ENCODE measurements around the gene UBXN4.
"Not testable (repeated sequence)": the region's sequence is repeated elsewhere in the genome, so short reads cannot be mapped to it uniquely, and the experiment has no call there.

The UBXN4 gene

DNA sequence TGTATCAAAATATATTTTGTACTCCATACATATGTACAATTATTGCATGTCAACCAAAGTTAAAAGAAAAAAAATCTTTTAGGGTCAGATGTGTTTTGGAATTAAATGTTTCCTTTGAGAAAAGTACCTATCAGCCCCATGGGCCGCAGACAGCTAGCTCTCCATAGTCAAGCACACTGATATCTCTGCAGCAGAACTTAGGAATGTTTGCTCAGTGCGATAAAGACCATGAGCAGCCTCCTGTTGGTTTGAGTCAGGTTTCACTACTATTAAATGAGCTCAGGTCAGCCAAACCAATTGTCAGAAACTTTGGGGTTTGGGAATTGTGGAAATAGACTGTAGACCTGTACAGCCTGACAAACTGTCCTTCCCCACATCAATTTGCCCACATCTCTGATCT lies 61.6 kb downstream of the UBXN4 start:
- ATAC-seq (no peak), DNase-seq (no peak)
- no peak overlapping the region for H3K27ac Mint-ChIP-seq

DNA sequence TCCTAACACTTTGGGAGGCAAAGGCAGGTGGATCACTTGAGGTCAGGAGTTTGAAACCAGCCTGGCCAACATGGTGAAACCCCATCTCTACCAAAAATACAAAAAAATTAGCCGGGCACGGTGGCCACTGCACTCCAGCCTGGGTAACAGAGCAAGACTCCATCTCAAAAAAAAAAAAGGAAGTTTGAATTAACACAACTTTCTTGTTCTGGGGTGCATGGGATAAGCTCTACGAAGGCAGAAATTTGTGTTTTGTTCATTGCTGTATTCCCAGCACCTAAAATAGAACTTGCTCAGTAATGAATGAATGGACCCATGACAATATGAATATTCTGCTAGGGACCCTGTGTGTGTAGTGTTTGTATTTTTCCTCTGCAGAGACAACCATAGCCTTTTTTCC lies 66.2 kb downstream of the UBXN4 start:
- not testable (repeated sequence) for ATAC-seq, H3K4me1 Mint-ChIP-seq

More for the DNA sequence above, 61.6 kb downstream of the UBXN4 start:
- Mint-ChIP-seq H3K4me1 (peaks cover 3% of the 10 kb centered on the region), H3K9me3 (peaks cover 21% of the 10 kb centered on the region), H3K4me3 (no peak overlapping the region), H3K27me3 (no peaks in the 10 kb centered on the region), H3K36me3 (ENCODE audit: low read depth) (peaks cover 16% of the 10 kb centered on the region)

GRCh38 chr2:135812907-135813511 lies 71.4 kb downstream of the UBXN4 start:
- Mint-ChIP-seq H3K36me3 (ENCODE audit: low read depth) (no peaks in the 10 kb centered on the region), H3K9me3 (peaks cover 7% of the 10 kb centered on the region), H3K4me3 (no peak overlapping the region), H3K4me1 (peaks cover 26% of the 10 kb centered on the region), H3K27me3 (no peaks in the 10 kb centered on the region), H3K27ac (no peak overlapping the region)
- ATAC-seq (no peak), DNase-seq (no peak)

More for the DNA sequence above, 66.2 kb downstream of the UBXN4 start:
- not testable (repeated sequence) for H3K27ac Mint-ChIP-seq; H3K4me3 Mint-ChIP-seq; H3K9me3 Mint-ChIP-seq; H3K27me3 Mint-ChIP-seq; H3K36me3 Mint-ChIP-seq (ENCODE audit: low read depth); DNase-seq

- Mint-ChIP-seq H3K36me3 (ENCODE audit: low read depth) (no peaks in the 10 kb centered on the region), H3K9me3 (peaks cover 7% of the 10 kb centered on the region), H3K4me3 (peak overlapping the region; percentile 43), H3K27ac (peak overlapping the region; percentile 93), H3K4me1 (peaks cover 47% of the 10 kb centered on the region), H3K27me3 (no peaks in the 10 kb centered on the region)
- DNase-seq (no peak), ATAC-seq (peak; percentile 53)
Observed at GRCh38 chr2:135815269-135815668, 73.6 kb downstream of the UBXN4 start.

- Mint-ChIP-seq H3K27me3 (no peaks in the 10 kb centered on the region), H3K4me3 (no peak overlapping the region), H3K27ac (no peak overlapping the region), H3K36me3 (ENCODE audit: low read depth) (peaks cover 5% of the 10 kb centered on the region), H3K4me1 (peaks cover 67% of the 10 kb centered on the region), H3K9me3 (peaks cover 3% of the 10 kb centered on the region)
- ATAC-seq (no peak), DNase-seq (no peak)
Observed at GRCh38 chr2:135817466-135817865, 75.8 kb downstream of the UBXN4 start.

GRCh38 chr2:135817951-135818350 lies 76.3 kb downstream of the UBXN4 start:
- Mint-ChIP-seq H3K4me3 (no peak overlapping the region), H3K27me3 (no peaks in the 10 kb centered on the region), H3K4me1 (peaks cover 67% of the 10 kb centered on the region), H3K9me3 (peaks cover 3% of the 10 kb centered on the region), H3K27ac (no peak overlapping the region), H3K36me3 (ENCODE audit: low read depth) (peaks cover 10% of the 10 kb centered on the region)
- DNase-seq (no peak), ATAC-seq (no peak)

- H3K9me3 Mint-ChIP-seq = peaks cover 3% of the 10 kb centered on the region
- no peaks in the 10 kb centered on the region for H3K27me3 Mint-ChIP-seq
- no peak for ATAC-seq
- peak overlapping the region; percentile 86 for H3K27ac Mint-ChIP-seq
- H3K4me3 Mint-ChIP-seq = peak overlapping the region; percentile 78
- H3K4me1 Mint-ChIP-seq = peaks cover 66% of the 10 kb centered on the region
- peaks cover 13% of the 10 kb centered on the region for H3K36me3 Mint-ChIP-seq (ENCODE audit: low read depth)
- peak; percentile 61 for DNase-seq
Observed at GRCh38 chr2:135818937-135819610, 77.4 kb downstream of the UBXN4 start.

DNA sequence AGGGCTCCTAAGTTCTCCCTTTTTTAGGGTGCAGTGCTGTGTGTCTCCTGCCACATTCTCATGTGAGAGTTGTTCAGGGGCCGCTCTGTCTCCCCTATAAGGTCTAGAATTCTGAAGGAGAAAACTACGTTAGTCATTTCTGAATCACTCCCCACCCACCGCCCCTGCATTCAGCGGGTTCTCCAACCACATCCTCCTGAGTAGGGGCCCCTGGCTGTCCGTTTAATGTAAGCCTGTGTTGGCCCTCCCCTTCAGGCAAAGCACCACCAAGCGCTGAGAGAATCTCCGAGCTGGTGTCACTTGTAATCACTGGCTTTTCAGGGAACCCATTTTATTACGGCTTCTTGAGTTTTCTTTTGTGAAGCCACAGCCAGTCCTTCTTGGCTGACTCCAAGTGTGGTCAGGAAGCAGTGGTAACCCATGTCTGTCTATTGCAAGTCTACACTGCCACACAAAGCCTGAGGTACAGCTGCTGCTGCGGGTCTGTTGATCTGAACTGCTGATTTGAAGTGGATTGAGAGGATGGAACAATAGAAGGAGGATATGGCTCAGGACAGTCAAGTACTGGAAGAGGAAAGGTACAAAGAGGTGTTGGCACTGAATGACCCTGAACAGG lies 78.5 kb downstream of the UBXN4 start:
- peak; percentile 87 for DNase-seq
- Mint-ChIP-seq H3K27me3 (no peaks in the 10 kb centered on the region), H3K4me1 (peaks cover 61% of the 10 kb centered on the region), H3K9me3 (peaks cover 3% of the 10 kb centered on the region), H3K36me3 (ENCODE audit: low read depth) (peaks cover 13% of the 10 kb centered on the region), H3K27ac (peak overlapping the region; percentile 86), H3K4me3 (peak overlapping the region; percentile 78)
- ATAC-seq = peak; percentile 96

GRCh38 chr2:135821190-135821589 lies 79.5 kb downstream of the UBXN4 start:
- ATAC-seq (no peak), DNase-seq (no peak)
- Mint-ChIP-seq H3K9me3 (peaks cover 3% of the 10 kb centered on the region), H3K27me3 (no peaks in the 10 kb centered on the region), H3K4me3 (peak overlapping the region; percentile 78), H3K36me3 (ENCODE audit: low read depth) (peaks cover 13% of the 10 kb centered on the region), H3K4me1 (peaks cover 55% of the 10 kb centered on the region), H3K27ac (peak overlapping the region; percentile 86)

GRCh38 chr2:135822855-135823254 lies 81.2 kb downstream of the UBXN4 start:
- peaks cover 3% of the 10 kb centered on the region for H3K9me3 Mint-ChIP-seq
- H3K27ac Mint-ChIP-seq = no peak overlapping the region
- no peaks in the 10 kb centered on the region for H3K27me3 Mint-ChIP-seq
- DNase-seq (no peak), ATAC-seq (no peak)
- H3K4me3 Mint-ChIP-seq = no peak overlapping the region
- H3K4me1 Mint-ChIP-seq = peaks cover 48% of the 10 kb centered on the region
- H3K36me3 Mint-ChIP-seq (ENCODE audit: low read depth) = peaks cover 13% of the 10 kb centered on the region

GRCh38 chr2:135825131-135825530 lies 83.5 kb downstream of the UBXN4 start:
- peaks cover 26% of the 10 kb centered on the region for H3K4me1 Mint-ChIP-seq
- H3K9me3 Mint-ChIP-seq = peaks cover 3% of the 10 kb centered on the region
- DNase-seq (no peak), ATAC-seq (no peak)
- no peaks in the 10 kb centered on the region for H3K27me3 Mint-ChIP-seq
- H3K27ac Mint-ChIP-seq = no peak overlapping the region
- H3K36me3 Mint-ChIP-seq (ENCODE audit: low read depth) = peaks cover 13% of the 10 kb centered on the region
- H3K4me3 Mint-ChIP-seq = no peak overlapping the region

GRCh38 chr2:135825550-135826176 lies 84.0 kb downstream of the UBXN4 start:
- peaks cover 3% of the 10 kb centered on the region for H3K9me3 Mint-ChIP-seq
- peaks cover 21% of the 10 kb centered on the region for H3K4me1 Mint-ChIP-seq
- H3K4me3 Mint-ChIP-seq = no peak overlapping the region
- no peaks in the 10 kb centered on the region for H3K27me3 Mint-ChIP-seq
- H3K27ac Mint-ChIP-seq = no peak overlapping the region
- DNase-seq = no peak
- peak; percentile 5 for ATAC-seq
- H3K36me3 Mint-ChIP-seq (ENCODE audit: low read depth) = peaks cover 13% of the 10 kb centered on the region

GRCh38 chr2:135826544-135826943 lies 84.9 kb downstream of the UBXN4 start:
- Mint-ChIP-seq H3K27me3 (no peaks in the 10 kb centered on the region), H3K36me3 (ENCODE audit: low read depth) (peaks cover 13% of the 10 kb centered on the region), H3K9me3 (peaks cover 3% of the 10 kb centered on the region), H3K4me3 (no peak overlapping the region), H3K27ac (no peak overlapping the region), H3K4me1 (peaks cover 13% of the 10 kb centered on the region)
- no peak for ATAC-seq
- no peak for DNase-seq

DNA sequence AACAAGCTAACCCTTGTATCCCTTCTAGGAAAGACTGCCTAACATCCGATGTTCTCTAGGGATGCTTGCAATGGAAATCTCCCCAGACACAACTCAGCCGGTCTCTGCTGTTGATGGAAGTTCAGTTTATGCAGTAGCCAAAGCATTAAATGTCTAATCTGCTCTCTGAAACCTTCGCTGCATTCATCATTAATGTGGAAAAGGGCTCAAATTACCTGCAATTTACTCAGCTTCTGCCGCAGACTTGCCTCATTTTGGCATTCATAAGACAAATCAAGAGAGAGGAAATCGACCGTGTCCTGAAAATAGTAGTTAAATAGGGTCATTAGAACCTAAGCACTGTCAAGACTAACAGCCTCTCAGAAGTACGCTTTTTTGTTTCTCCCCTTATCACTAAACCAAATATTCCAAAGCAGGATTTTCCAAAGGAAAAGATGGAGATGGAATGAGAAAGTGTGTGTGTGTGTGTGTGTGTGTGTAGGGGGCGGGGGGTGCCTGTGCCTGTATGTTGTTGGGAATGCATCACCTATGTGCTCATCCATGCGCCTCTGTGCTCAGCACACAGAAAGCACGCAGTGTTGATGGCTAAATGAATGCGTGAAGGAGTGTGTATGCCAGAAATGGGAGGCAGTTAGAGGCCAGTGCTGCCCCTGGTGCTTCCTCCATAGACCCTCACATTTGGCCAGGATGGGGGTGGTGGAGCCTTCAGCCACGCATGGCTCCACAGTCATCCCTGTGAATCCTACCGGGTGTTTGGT lies 87.9 kb downstream of the UBXN4 start:
- H3K4me1 Mint-ChIP-seq = peaks cover 6% of the 10 kb centered on the region
- H3K36me3 Mint-ChIP-seq (ENCODE audit: low read depth) = no peaks in the 10 kb centered on the region
- DNase-seq (no peak), ATAC-seq (no peak)
- H3K4me3 Mint-ChIP-seq = no peak overlapping the region
- H3K9me3 Mint-ChIP-seq = no peaks in the 10 kb centered on the region
- H3K27me3 Mint-ChIP-seq = no peaks in the 10 kb centered on the region
- H3K27ac Mint-ChIP-seq = no peak overlapping the region
